GM13977 (cell line): ENCODE results near the gene NPTN.
"Not testable (repeated sequence)": the region's sequence is repeated elsewhere in the genome, so short reads cannot be mapped to it uniquely, and the experiment has no call there.

ENCODE experiments used
- DNase-seq: peaks from one replicate; pipeline ENCODE4 v3.0.0; 2012; ENCODE audit warnings: low spot score
- in situ Hi-C: fragments of 300-500 bp; cut with MboI; formaldehyde crosslinking; loops from one replicate; pipeline ENCODE4 v1.12.0; 2022; ENCODE audit warnings: low sequenced_read_pairs, low pct_unique_long_range_greater_than_20kb, mixed read lengths, inconsistent platforms; ENCODE audit not compliant: unreplicated experiment
- TF ChIP-seq, protein P1 (sequence below): IDR thresholded peaks from 2 replicates; pipeline ENCODE4 v1.5.1; 2012; ENCODE audit warnings: mild to moderate bottlenecking, control low read depth; ENCODE audit not compliant: insufficient read depth; ENCODE audit errors: extremely low read depth, missing control alignments

NPTN gene

GRCh38 chr15:73589766-73590165, 43.4 kb downstream of the NPTN start:
- DNase-seq, result no peak
- TF ChIP-seq, protein P1, sequence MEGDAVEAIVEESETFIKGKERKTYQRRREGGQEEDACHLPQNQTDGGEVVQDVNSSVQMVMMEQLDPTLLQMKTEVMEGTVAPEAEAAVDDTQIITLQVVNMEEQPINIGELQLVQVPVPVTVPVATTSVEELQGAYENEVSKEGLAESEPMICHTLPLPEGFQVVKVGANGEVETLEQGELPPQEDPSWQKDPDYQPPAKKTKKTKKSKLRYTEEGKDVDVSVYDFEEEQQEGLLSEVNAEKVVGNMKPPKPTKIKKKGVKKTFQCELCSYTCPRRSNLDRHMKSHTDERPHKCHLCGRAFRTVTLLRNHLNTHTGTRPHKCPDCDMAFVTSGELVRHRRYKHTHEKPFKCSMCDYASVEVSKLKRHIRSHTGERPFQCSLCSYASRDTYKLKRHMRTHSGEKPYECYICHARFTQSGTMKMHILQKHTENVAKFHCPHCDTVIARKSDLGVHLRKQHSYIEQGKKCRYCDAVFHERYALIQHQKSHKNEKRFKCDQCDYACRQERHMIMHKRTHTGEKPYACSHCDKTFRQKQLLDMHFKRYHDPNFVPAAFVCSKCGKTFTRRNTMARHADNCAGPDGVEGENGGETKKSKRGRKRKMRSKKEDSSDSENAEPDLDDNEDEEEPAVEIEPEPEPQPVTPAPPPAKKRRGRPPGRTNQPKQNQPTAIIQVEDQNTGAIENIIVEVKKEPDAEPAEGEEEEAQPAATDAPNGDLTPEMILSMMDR, result no peak
- in situ Hi-C loops, result no loop called here

DNA sequence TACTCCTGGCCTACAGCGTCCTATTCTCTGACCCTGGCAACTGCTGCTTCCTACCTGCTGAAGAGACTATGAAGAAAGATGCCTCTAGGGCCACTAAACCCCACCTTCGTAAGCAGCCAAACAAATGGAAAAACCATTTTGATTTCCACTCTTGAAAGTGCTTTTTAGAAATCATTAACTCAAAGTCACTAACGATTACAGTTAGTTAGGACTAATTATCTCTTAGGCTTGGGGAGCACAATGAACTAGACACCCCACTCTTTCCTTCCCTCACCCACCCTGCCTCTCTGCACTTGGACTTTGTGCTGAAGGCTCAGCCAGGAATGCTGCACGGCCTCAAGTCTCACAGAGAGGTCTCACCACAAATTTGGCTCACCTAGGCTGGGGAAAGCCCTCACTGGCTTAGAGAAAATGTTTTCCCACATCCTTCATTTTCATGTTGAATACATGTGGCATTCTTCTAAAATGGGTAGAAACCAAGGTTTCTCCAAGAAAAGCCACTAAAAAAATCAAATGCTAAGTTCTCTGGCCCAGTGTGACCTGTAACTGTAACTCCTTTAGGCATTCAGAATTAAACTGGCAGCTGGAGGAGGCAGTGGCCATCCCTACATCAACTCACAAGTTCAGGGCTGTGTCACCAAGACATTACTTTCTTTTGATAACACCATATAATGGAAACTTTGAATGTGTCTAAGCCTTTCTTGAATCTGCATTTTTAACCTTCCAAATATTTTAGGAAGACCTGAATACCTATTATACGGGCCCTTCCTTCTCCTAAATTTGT, 47.1 kb downstream of the NPTN start:
- TF ChIP-seq, protein P1, result no peak
- in situ Hi-C loops, result no loop called here
- DNase-seq, result no peak

DNA sequence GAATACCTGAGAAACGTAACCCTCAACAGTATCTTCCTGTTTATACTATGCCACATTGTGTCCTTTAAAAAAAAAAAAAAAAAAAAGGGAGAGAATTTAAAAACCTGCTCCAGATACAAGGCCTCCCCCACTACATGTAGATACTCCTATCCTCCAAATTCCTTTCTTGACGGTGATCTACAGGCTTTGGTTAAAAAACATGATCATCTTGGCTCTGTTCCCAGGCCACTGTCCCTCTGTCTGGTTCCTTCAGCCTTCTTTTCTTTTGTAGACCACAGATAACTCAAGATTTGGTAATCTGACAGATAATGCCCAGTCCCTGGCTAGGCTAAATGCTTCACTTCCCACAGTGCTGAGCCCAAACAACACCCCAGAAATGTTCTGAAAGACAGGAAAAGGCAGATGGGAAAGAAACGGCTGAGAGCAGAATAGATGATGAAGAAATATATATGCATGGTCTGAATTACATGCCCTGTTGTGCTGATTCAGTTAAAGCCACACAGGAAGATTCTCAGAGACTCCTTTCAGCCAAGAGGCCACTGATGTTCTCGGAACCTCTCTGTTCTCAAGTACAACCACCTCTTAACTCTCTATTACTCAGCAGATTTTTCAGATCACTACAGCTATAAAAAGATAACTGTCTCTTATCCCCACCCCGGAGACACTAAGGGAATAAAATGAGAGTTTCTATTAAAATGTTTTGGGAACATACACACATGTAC, 48.3 kb downstream of the NPTN start:
- in situ Hi-C loops, result no loop called here
- TF ChIP-seq, protein P1, result no peak
- DNase-seq, result no peak

- TF ChIP-seq, protein P1, result no peak
- no peak for DNase-seq
- in situ Hi-C loops, result no loop called here
Observed at GRCh38 chr15:73583544-73583943, 49.6 kb downstream of the NPTN start.

DNA sequence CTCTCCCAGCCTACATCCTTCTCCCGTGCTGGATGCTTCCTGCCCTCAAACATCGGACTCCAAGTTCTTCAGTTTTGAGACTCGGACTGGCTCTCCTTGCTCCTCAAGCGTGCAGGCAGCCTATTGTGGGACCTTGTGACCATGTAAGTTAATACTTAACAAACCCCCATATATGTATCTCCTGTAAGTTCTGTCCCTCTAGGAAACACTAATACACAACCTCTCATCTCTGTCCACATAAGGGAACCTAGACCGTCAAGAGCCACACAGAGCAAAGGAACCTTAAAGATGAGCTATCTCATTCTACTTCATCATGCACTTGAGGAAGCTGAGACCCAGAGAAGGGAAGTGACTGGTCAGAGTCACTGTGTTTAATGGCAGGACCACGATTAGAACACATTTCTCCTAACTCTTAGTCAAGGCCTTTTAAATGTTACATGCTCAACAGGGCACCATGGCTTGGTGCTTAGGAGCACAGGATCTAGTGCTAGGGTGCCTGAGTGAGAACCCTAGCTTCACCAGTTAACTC, 50.3 kb downstream of the NPTN start:
- TF ChIP-seq, protein P1, result no peak
- in situ Hi-C loops, result no loop called here
- DNase-seq, result no peak

GRCh38 chr15:73578026-73578425, 55.2 kb downstream of the NPTN start:
- DNase-seq, result no peak
- in situ Hi-C loops, result no loop called here
- TF ChIP-seq, protein P1, result no peak

GRCh38 chr15:73577593-73577992, 55.6 kb downstream of the NPTN start:
- DNase-seq, in situ Hi-C loops: not testable (repeated sequence)
